Right renal pelvis (tissue), 4 donors: ENCODE results near the gene RELN. TPM values are rescaled to one million over a fixed set of nuclear protein-coding genes. Genes with fewer than 3 reads are reported as not detected.
"Not testable (repeated sequence)": the region's sequence is repeated elsewhere in the genome, so short reads cannot be mapped to it uniquely, and the experiment has no call there.

Experiments used
- DNase-seq, 4 donors: peaks; one replicate each; pipeline ENCODE4 v3.0.0-alpha.2; 2013; ENCODE audit warnings: low read depth in 4 of 4, low spot score in 3 of 4, missing footprints in 1 of 4
- polyA plus RNA-seq, 4 donors: library from polyadenylated mRNA; unstranded; fragments of 120-200 nt; gene quantifications; one replicate each; pipeline ENCODE4 v1.2.1, GENCODE V29; 2013; ENCODE audit not compliant: insufficient read length in 4 of 4

Gene RELN
- polyA plus RNA-seq, 4 donors: 12.9 to 24.5 (median 18.7) TPM

GRCh38 chr7:103533761-103534160, 455.7 kb downstream of the RELN start:
- DNase-seq: no peak

- no peak for DNase-seq
Observed at GRCh38 chr7:103532955-103533354, 456.5 kb downstream of the RELN start.

- DNase-seq: no peak
Observed at GRCh38 chr7:103528152-103528551, 461.3 kb downstream of the RELN start.

- no peak for DNase-seq
Observed at GRCh38 chr7:103525937-103526336, 463.5 kb downstream of the RELN start.

GRCh38 chr7:103524042-103524907, 465.2 kb downstream of the RELN start:
- DNase-seq: peak in 3 of 4 donors; percentile 9 to 18 (median 13)

GRCh38 chr7:103521937-103522336, 467.5 kb downstream of the RELN start:
- no peak for DNase-seq

GRCh38 chr7:103504505-103505135, 484.8 kb downstream of the RELN start:
- DNase-seq: no peak

GRCh38 chr7:103501206-103501605, 488.3 kb downstream of the RELN start:
- DNase-seq: no peak

- DNase-seq: no peak
Observed at GRCh38 chr7:103499976-103500375, 489.5 kb downstream of the RELN start.

GRCh38 chr7:103487419-103487818, 502.0 kb downstream of the RELN start:
- no peak for DNase-seq

- not testable (repeated sequence) for DNase-seq
Observed at GRCh38 chr7:103486873-103487272, 502.6 kb downstream of the RELN start.

- DNase-seq: no peak
Observed at GRCh38 chr7:103480771-103481170, 508.7 kb downstream of the RELN start.

- DNase-seq: no peak
Observed at GRCh38 chr7:103474956-103475355, 514.5 kb downstream of the RELN start.

GRCh38 chr7:103469095-103469948, 520.1 kb downstream of the RELN start:
- DNase-seq: no peak

- no peak for DNase-seq
Observed at GRCh38 chr7:103466814-103467213, 522.6 kb downstream of the RELN start.

GRCh38 chr7:103462358-103462757, 527.1 kb downstream of the RELN start:
- DNase-seq: no peak

GRCh38 chr7:103447073-103447960, 542.1 kb downstream of the RELN start:
- no peak for DNase-seq

- peak in 1 of 4 donors; percentile 22 for DNase-seq
Observed at GRCh38 chr7:103446049-103446520, 543.4 kb downstream of the RELN start, which contains the start of gene SLC26A5. SLC26A5 (minus strand) TSS chr7:103446207; CDS start chr7:103421514, 24,693 bp downstream.

GRCh38 chr7:103445228-103446048, 544.0 kb downstream of the RELN start:
- no peak for DNase-seq
